Measurements from ENCODE around the gene AMER3. TPM values are rescaled to one million over a fixed set of nuclear protein-coding genes. Genes with fewer than 3 reads are reported as not detected.
A peak's percentile ranks its signal among the peaks of the same experiment; 100 is the strongest.

AMER3 gene
- total RNA-seq, 1 donor from 2014 or later: 1.4 TPM

DNA sequence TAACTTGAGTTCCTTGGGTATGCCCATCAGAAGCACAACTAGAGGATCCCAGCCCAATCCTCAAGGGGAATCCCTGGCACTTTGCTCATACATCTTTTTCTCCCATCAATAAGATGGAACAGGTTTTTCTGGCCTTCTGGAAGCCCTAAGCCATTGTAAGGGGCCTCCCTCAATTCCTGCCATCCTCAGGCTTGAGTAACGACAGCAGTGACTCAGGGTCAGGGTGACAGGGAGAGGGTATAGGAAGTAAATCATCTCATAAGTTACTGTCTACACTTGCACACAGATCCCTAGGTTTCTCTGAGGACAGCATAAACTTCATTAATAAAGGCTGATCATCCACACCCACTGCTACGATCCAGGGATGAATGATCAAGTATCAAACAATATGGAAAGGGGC, 35.0 kb downstream of the AMER3 start:
- H3K27me3 Mint-ChIP-seq (ENCODE audit: low read depth): peaks cover 5% of the 10 kb centered on the region
- no peak overlapping the region for H3K4me3 Mint-ChIP-seq
- no peak for DNase-seq (ENCODE audit: low read depth, low spot score)

DNA sequence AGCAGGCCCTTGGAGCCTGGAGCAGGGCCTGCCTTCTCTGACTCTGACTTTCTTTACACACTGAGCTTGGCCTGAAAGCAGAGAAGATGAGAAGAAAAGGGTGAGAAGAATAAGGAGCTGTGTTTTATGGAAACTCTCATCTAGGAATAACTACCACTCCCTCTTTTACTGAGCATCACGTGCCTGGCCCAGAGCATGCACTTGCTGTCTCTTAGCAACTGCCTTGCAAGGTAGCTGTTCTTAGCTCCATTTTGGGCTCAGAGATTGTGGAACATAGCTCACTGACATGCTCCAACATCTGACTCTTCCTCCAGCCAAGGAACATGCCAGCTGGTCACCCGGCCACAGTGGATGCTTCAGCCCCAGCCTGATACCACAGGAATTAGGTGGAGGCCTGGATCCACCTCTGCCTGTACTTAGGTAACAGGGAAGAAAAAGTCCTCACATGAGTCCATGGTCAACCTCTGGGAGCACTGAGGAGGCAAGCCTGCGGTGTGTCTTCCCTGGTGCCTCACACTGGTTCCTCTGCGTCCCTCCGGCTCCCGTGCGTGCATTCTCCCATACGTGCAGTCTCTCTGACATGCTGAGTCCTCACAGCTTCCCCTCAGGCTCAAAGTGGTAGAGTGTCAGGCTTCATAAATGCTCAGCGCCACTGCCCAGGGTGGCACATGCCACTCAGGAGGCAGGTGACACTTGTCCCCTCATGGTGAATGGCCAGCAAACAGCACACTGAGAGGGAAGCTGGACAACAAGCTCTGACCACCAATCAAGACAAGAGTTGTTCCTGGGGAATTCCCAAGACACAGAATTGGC, 35.7 kb downstream of the AMER3 start:
- Mint-ChIP-seq H3K4me1 (peaks cover under 1% of the 10 kb centered on the region), H3K27ac (ENCODE audit: unreplicated experiment) (no peak overlapping the region), H3K36me3 (ENCODE audit: low read depth) (no peaks in the 10 kb centered on the region), H3K4me3 (no peak overlapping the region), H3K9me3 (no peaks in the 10 kb centered on the region), H3K27me3 (ENCODE audit: low read depth) (peaks cover 5% of the 10 kb centered on the region)
- DNase-seq (ENCODE audit: low read depth, low spot score): no peak
- TF ChIP-seq, protein P1, sequence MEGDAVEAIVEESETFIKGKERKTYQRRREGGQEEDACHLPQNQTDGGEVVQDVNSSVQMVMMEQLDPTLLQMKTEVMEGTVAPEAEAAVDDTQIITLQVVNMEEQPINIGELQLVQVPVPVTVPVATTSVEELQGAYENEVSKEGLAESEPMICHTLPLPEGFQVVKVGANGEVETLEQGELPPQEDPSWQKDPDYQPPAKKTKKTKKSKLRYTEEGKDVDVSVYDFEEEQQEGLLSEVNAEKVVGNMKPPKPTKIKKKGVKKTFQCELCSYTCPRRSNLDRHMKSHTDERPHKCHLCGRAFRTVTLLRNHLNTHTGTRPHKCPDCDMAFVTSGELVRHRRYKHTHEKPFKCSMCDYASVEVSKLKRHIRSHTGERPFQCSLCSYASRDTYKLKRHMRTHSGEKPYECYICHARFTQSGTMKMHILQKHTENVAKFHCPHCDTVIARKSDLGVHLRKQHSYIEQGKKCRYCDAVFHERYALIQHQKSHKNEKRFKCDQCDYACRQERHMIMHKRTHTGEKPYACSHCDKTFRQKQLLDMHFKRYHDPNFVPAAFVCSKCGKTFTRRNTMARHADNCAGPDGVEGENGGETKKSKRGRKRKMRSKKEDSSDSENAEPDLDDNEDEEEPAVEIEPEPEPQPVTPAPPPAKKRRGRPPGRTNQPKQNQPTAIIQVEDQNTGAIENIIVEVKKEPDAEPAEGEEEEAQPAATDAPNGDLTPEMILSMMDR (conservative IDR thresholded peaks at IDR 0.05): no peak

More for the DNA sequence above, 35.0 kb downstream of the AMER3 start:
- TF ChIP-seq, protein P1 (conservative IDR thresholded peaks at IDR 0.05): no peak
- Mint-ChIP-seq H3K36me3 (ENCODE audit: low read depth) (no peaks in the 10 kb centered on the region), H3K9me3 (no peaks in the 10 kb centered on the region), H3K27ac (ENCODE audit: unreplicated experiment) (no peak overlapping the region), H3K4me1 (no peaks in the 10 kb centered on the region)

- no peak overlapping the region for H3K27ac Mint-ChIP-seq (ENCODE audit: unreplicated experiment)
- no peaks in the 10 kb centered on the region for H3K36me3 Mint-ChIP-seq (ENCODE audit: low read depth)
- no peaks in the 10 kb centered on the region for H3K9me3 Mint-ChIP-seq
- no peak for DNase-seq (ENCODE audit: low read depth, low spot score)
- peaks cover 3% of the 10 kb centered on the region for H3K4me1 Mint-ChIP-seq
- TF ChIP-seq, protein P1 (conservative IDR thresholded peaks at IDR 0.05): no peak
- H3K4me3 Mint-ChIP-seq: no peak overlapping the region
- H3K27me3 Mint-ChIP-seq (ENCODE audit: low read depth): peaks cover 5% of the 10 kb centered on the region
Measured at GRCh38 chr2:130791617-130791939, 36.2 kb downstream of the AMER3 start.

DNA sequence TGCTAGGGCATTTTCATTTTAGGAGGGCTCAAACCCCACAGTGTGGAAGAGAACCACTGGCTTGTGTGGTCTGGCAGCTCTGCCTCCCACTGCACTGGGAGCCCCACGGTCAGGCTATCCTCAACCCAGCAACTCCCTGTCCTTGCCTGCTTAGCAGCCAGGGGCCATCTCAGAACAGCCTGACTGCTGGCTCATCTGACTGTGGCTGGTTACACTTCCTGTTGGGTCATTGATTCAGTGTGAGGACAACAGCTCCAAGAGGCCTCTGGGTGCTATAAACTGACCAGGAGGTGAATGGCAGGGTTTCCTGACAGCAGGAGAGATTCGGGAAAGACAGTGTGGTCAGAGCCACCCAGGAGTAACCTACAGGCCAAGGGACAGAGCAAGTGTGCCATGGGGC, 40.1 kb downstream of the AMER3 start:
- Mint-ChIP-seq H3K9me3 (no peaks in the 10 kb centered on the region), H3K4me3 (peak overlapping the region; percentile 14), H3K36me3 (ENCODE audit: low read depth) (no peaks in the 10 kb centered on the region), H3K4me1 (peaks cover 15% of the 10 kb centered on the region), H3K27me3 (ENCODE audit: low read depth) (peaks cover 5% of the 10 kb centered on the region), H3K27ac (ENCODE audit: unreplicated experiment) (no peak overlapping the region)
- DNase-seq (ENCODE audit: low read depth, low spot score): no peak
- TF ChIP-seq, protein P1 (conservative IDR thresholded peaks at IDR 0.05): no peak

DNA sequence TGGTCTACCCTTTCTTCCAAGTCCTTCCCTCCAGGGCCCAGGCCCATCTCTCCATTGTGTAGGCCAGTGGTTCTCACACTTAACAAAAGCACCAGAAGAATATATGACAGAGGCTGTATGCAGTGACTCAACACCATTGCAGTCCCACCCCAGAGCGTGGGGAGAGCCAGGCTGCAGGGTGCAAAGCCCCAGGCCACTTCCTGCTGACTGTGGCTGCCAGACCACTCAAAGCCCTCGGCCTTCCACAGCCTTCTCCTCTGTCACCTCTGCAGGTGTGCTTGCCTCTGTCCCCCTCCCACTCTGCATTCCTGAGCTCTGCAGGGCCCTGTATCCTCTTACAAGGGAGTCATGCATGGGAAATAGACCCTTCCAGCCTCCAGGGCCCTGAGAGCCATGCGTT, 41.0 kb downstream of the AMER3 start:
- H3K9me3 Mint-ChIP-seq: no peaks in the 10 kb centered on the region
- TF ChIP-seq, protein P1 (conservative IDR thresholded peaks at IDR 0.05): no peak
- H3K36me3 Mint-ChIP-seq (ENCODE audit: low read depth): no peaks in the 10 kb centered on the region
- peak overlapping the region; percentile 76 for H3K4me3 Mint-ChIP-seq
- DNase-seq (ENCODE audit: low read depth, low spot score): no peak
- peaks cover 5% of the 10 kb centered on the region for H3K27me3 Mint-ChIP-seq (ENCODE audit: low read depth)
- peaks cover 24% of the 10 kb centered on the region for H3K4me1 Mint-ChIP-seq
- H3K27ac Mint-ChIP-seq (ENCODE audit: unreplicated experiment): no peak overlapping the region
